Measurements from ENCODE around the gene RBM20.
"Not testable (repeated sequence)": the region's sequence is repeated elsewhere in the genome, so short reads cannot be mapped to it uniquely, and the experiment has no call there.

RBM20 gene

GRCh38 chr10:110724116-110724921, 80.2 kb downstream of the RBM20 start:
- peak overlapping the region; percentile 39 for H3K9ac ChIP-seq (ENCODE audit: low read length)
- H3K4me2 ChIP-seq (ENCODE audit: low read depth, low read length) = peak overlapping the region; percentile 63
- no peaks in the 10 kb centered on the region for H3K79me2 ChIP-seq (ENCODE audit: low read length)
- DNase-seq = peak; percentile 88
- TF ChIP-seq EZH2phosphoT487 (IDR thresholded peaks at IDR 0.05; ENCODE audit: low read length) (no peak), CTCF (IDR thresholded peaks at IDR 0.05; ENCODE audit: low read length) (no peak), EZH2 (optimal IDR thresholded peaks at IDR 0.05; ENCODE audit: low read depth, low read length) (no peak)
- peaks cover 38% of the 10 kb centered on the region for H3K4me1 ChIP-seq (ENCODE audit: low read length)
- peak overlapping the region; percentile 31 for H2AFZ ChIP-seq (ENCODE audit: low read length)
- H4K20me1 ChIP-seq (ENCODE audit: insufficient read depth, low read length) = no peaks in the 10 kb centered on the region
- H3K27me3 ChIP-seq (replicated peaks; ENCODE audit: insufficient read depth, low read length) = no peaks in the 10 kb centered on the region
- peak overlapping the region; percentile 18 for H3K4me3 ChIP-seq (ENCODE audit: low read length)
- peaks cover 19% of the 10 kb centered on the region for H3F3A ChIP-seq (ENCODE audit: insufficient read depth, low read length)
- H3K27ac ChIP-seq (ENCODE audit: low read length) = peak overlapping the region; percentile 84
- no peaks in the 10 kb centered on the region for H3K9me2 ChIP-seq (replicated peaks; ENCODE audit: insufficient read depth, low read length)
- no peaks in the 10 kb centered on the region for H3K9me3 ChIP-seq (replicated peaks; ENCODE audit: insufficient read depth, low read length)
- H3K36me3 ChIP-seq (replicated peaks; ENCODE audit: insufficient read depth, low read length) = no peaks in the 10 kb centered on the region

- TF ChIP-seq EZH2phosphoT487 (IDR thresholded peaks at IDR 0.05; ENCODE audit: low read length) (no peak), CTCF (IDR thresholded peaks at IDR 0.05; ENCODE audit: low read length) (no peak), EZH2 (optimal IDR thresholded peaks at IDR 0.05; ENCODE audit: low read depth, low read length) (no peak)
- Histone ChIP-seq H3F3A (ENCODE audit: insufficient read depth, low read length) (peaks cover 19% of the 10 kb centered on the region), H3K4me3 (ENCODE audit: low read length) (no peak overlapping the region), H3K9me3 (replicated peaks; ENCODE audit: insufficient read depth, low read length) (no peaks in the 10 kb centered on the region), H2AFZ (ENCODE audit: low read length) (peak overlapping the region; percentile 31), H3K4me2 (ENCODE audit: low read depth, low read length) (peak overlapping the region; percentile 63; the same call in 1 of the 2 replicates), H3K9ac (ENCODE audit: low read length) (peak overlapping the region; percentile 39), H3K4me1 (ENCODE audit: low read length) (peaks cover 37% of the 10 kb centered on the region), H3K27me3 (replicated peaks; ENCODE audit: insufficient read depth, low read length) (no peaks in the 10 kb centered on the region), H3K79me2 (ENCODE audit: low read length) (no peaks in the 10 kb centered on the region), H3K36me3 (replicated peaks; ENCODE audit: insufficient read depth, low read length) (no peaks in the 10 kb centered on the region), H4K20me1 (ENCODE audit: insufficient read depth, low read length) (no peaks in the 10 kb centered on the region), H3K9me2 (replicated peaks; ENCODE audit: insufficient read depth, low read length) (no peaks in the 10 kb centered on the region), H3K27ac (ENCODE audit: low read length) (peak overlapping the region; percentile 84)
- no peak for DNase-seq
Measured at GRCh38 chr10:110724937-110725336, 80.8 kb downstream of the RBM20 start.

- Histone ChIP-seq H3K4me1 (ENCODE audit: low read length) (peaks cover 37% of the 10 kb centered on the region), H3K27ac (ENCODE audit: low read length) (peak overlapping the region; percentile 14; the same call in 1 of the 2 replicates), H3K4me2 (ENCODE audit: low read depth, low read length) (peak overlapping the region; percentile 6; the same call in 1 of the 2 replicates), H4K20me1 (ENCODE audit: insufficient read depth, low read length) (no peaks in the 10 kb centered on the region), H3K9me3 (replicated peaks; ENCODE audit: insufficient read depth, low read length) (no peaks in the 10 kb centered on the region), H3K9ac (ENCODE audit: low read length) (no peak overlapping the region), H3K36me3 (replicated peaks; ENCODE audit: insufficient read depth, low read length) (no peaks in the 10 kb centered on the region), H2AFZ (ENCODE audit: low read length) (peak overlapping the region; percentile 26; the same call in 1 of the 2 replicates), H3F3A (ENCODE audit: insufficient read depth, low read length) (peaks cover 19% of the 10 kb centered on the region), H3K79me2 (ENCODE audit: low read length) (no peaks in the 10 kb centered on the region), H3K9me2 (replicated peaks; ENCODE audit: insufficient read depth, low read length) (no peaks in the 10 kb centered on the region), H3K4me3 (ENCODE audit: low read length) (no peak overlapping the region), H3K27me3 (replicated peaks; ENCODE audit: insufficient read depth, low read length) (no peaks in the 10 kb centered on the region)
- peak; percentile 27 for DNase-seq
- TF ChIP-seq EZH2 (optimal IDR thresholded peaks at IDR 0.05; ENCODE audit: low read depth, low read length) = no peak
- TF ChIP-seq EZH2phosphoT487 (IDR thresholded peaks at IDR 0.05; ENCODE audit: low read length) = no peak
- TF ChIP-seq CTCF (IDR thresholded peaks at IDR 0.05; ENCODE audit: low read length) = peak; percentile 16
Measured at GRCh38 chr10:110725801-110726630, 81.9 kb downstream of the RBM20 start.

GRCh38 chr10:110727785-110728184, 83.6 kb downstream of the RBM20 start:
- peaks cover 19% of the 10 kb centered on the region for H3F3A ChIP-seq (ENCODE audit: insufficient read depth, low read length)
- not testable (repeated sequence) for H2AFZ ChIP-seq (ENCODE audit: low read length); H3K79me2 ChIP-seq (ENCODE audit: low read length); H3K4me3 ChIP-seq (ENCODE audit: low read length); H3K27me3 ChIP-seq (replicated peaks; ENCODE audit: insufficient read depth, low read length); H3K9me2 ChIP-seq (replicated peaks; ENCODE audit: insufficient read depth, low read length); DNase-seq; H3K4me2 ChIP-seq (ENCODE audit: low read depth, low read length); H3K9ac ChIP-seq (ENCODE audit: low read length); H3K9me3 ChIP-seq (replicated peaks; ENCODE audit: insufficient read depth, low read length); H4K20me1 ChIP-seq (ENCODE audit: insufficient read depth, low read length); H3K36me3 ChIP-seq (replicated peaks; ENCODE audit: insufficient read depth, low read length); H3K27ac ChIP-seq (ENCODE audit: low read length)
- H3K4me1 ChIP-seq (ENCODE audit: low read length) = peaks cover 37% of the 10 kb centered on the region

All from MM.1S (cell line).